Fibroblast of skin of back (primary cell): ENCODE measurements around the gene TLE4.
"Not testable (repeated sequence)": the region's sequence is repeated elsewhere in the genome, so short reads cannot be mapped to it uniquely, and the experiment has no call there.

Experiments
- DNase-seq: peaks from one replicate; pipeline ENCODE4 v3.0.0-alpha.2; 2013

TLE4 gene

GRCh38 chr9:79638806-79639205 is 67.0 kb downstream of the TLE4 start:
- no peak for DNase-seq

- DNase-seq = peak; percentile 21
These were observed 67.6 kb downstream of the TLE4 start for GRCh38 chr9:79639354-79639753.

GRCh38 chr9:79640067-79640466 is 68.3 kb downstream of the TLE4 start:
- not testable (repeated sequence) for DNase-seq

- DNase-seq = no peak
These were observed 69.3 kb downstream of the TLE4 start for GRCh38 chr9:79641070-79641469.

GRCh38 chr9:79642671-79643070 is 70.9 kb downstream of the TLE4 start:
- no peak for DNase-seq

- no peak for DNase-seq
These were observed 72.3 kb downstream of the TLE4 start for GRCh38 chr9:79644048-79644447.

GRCh38 chr9:79644601-79645000 is 72.8 kb downstream of the TLE4 start:
- no peak for DNase-seq

- no peak for DNase-seq
These were observed 73.3 kb downstream of the TLE4 start for GRCh38 chr9:79645110-79645509.

- no peak for DNase-seq
These were observed 74.3 kb downstream of the TLE4 start for GRCh38 chr9:79646096-79646495.

GRCh38 chr9:79651251-79651795 is 79.6 kb downstream of the TLE4 start:
- no peak for DNase-seq

- DNase-seq = peak; percentile 64
These were observed 80.8 kb downstream of the TLE4 start for GRCh38 chr9:79652598-79652997.

GRCh38 chr9:79654591-79655382 is 83.0 kb downstream of the TLE4 start:
- DNase-seq = not testable (repeated sequence)

GRCh38 chr9:79655551-79655950 is 83.8 kb downstream of the TLE4 start:
- no peak for DNase-seq

GRCh38 chr9:79656169-79656568 is 84.4 kb downstream of the TLE4 start:
- no peak for DNase-seq

- peak; percentile 47 for DNase-seq
These were observed 86.1 kb downstream of the TLE4 start for GRCh38 chr9:79657891-79658290.

- DNase-seq = no peak
These were observed 87.2 kb downstream of the TLE4 start for GRCh38 chr9:79658926-79659325.

- DNase-seq = no peak
These were observed 88.8 kb downstream of the TLE4 start for GRCh38 chr9:79660615-79661014.

GRCh38 chr9:79661279-79661678 is 89.5 kb downstream of the TLE4 start:
- no peak for DNase-seq

GRCh38 chr9:79661886-79662536 is 90.2 kb downstream of the TLE4 start:
- DNase-seq = no peak

GRCh38 chr9:79662537-79662956 is 90.8 kb downstream of the TLE4 start:
- no peak for DNase-seq

- no peak for DNase-seq
These were observed 91.5 kb downstream of the TLE4 start for GRCh38 chr9:79663300-79663699.

- no peak for DNase-seq
These were observed 92.1 kb downstream of the TLE4 start for GRCh38 chr9:79663878-79664277.

GRCh38 chr9:79664375-79664831 is 92.6 kb downstream of the TLE4 start:
- no peak for DNase-seq

- no peak for DNase-seq
These were observed 93.6 kb downstream of the TLE4 start for GRCh38 chr9:79665369-79665768.
